ENCODE data around the gene ZNF653.

GRCh38 chr19:11496391-11497163, 9.1 kb downstream of the ZNF653 start:
- peak in 3 of 6 experiments; percentile 27 to 52 (median 30) for TF ChIP-seq CTCF (IDR thresholded peaks at IDR 0.05)
- no peak for TF ChIP-seq POLR2A (IDR thresholded peaks at IDR 0.05)

Data from thyroid gland (tissue), 4 donors.